ENCODE measurements around the gene GLYATL1B.
"Not testable (repeated sequence)": the region's sequence is repeated elsewhere in the genome, so short reads cannot be mapped to it uniquely, and the experiment has no call there.

GLYATL1B gene, protein sequence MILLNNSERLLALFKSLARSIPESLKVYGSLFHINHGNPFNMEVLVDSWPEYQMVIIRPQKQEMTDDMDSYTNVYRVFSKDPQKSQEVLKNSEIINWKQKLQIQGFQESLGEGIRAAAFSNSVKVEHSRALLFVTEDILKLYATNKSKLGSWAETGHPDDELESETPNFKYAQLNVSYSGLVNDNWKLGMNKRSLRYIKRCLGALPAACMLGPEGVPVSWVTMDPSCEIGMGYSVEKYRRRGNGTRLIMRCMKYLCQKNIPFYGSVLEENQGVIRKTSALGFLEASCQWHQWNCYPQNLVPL

DNA sequence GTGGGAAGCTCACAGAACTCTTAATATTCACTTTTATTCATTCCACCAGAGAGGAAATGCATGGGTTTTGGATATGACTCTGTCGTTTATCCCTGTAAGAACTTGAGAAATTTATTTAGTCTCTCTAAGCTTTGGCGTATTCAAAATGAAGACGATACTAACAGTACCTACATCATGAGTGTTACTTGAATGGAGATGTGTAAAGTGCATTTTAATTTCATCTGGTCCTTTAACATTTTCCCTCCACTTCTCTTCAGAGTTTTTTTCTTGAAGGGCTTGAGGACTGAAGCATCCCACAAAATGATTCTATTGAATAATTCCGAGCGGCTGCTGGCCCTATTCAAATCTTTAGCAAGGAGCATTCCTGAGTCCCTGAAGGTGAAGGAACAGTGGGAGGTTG lies at the start of gene GLYATL1B:
TSS of gene GLYATL1B (plus strand) at position 301 of the 400 bp plus-strand sequence. CDS start at position 301, 0 bp downstream.
- CTCF ChIA-PET = interaction anchor here (1.2 kb wide), 1 partner anchor 50 kb away, joined by 3 read pairs; no protein-coding TSS in a partner anchor
- H3K27ac ChIP-seq; DNase-seq (ENCODE audit: low spot score); POLR2A ChIA-PET (ENCODE audit: low non-redundant PET): not testable (repeated sequence)

DNA sequence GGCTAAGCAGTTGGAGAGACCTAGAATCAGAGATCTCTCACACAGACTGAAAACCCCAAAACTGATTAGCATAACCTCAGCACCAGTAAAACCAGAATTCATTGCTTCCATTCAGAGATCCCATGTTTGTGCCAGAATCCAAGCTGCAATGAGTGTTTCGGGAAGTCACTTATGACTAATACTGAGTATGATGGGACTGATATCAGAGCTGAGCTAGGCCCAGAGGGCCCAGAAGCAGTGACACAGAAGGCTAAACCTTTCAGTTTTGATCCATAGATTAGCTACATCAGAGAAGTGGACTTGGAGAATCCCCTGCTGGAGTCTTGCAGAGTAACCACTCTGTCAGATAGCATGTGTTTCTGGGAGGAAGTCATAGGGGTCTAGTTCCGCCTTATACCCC lies 49.6 kb upstream of the GLYATL1B start:
- CTCF ChIA-PET = interaction anchor here (0.6 kb wide), 1 partner anchor 976 kb away, joined by 3 read pairs; no protein-coding TSS in a partner anchor
- POLR2A ChIA-PET (ENCODE audit: low non-redundant PET); H3K27ac ChIP-seq; DNase-seq (ENCODE audit: low spot score): not testable (repeated sequence)

DNA sequence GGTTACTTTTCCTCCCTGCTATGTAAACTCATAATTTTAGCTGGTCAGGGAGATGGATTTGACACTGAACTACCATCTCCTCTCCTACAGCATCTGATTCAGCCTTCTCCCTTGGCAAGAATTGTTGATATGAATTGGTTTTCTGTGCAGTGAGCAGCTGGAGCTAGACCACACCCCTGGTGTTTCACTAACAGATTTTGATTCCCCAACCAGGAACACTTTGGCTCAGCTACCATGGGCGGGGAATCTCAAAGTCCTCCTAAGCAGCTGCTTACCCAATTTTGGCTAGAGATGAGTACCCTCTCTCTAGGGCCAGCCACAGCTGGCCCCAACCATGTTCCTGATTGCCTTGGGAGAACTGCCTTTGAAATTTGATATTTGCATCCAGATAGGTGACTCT lies 48.7 kb upstream of the GLYATL1B start:
- H3K27ac ChIP-seq; CTCF ChIA-PET; DNase-seq (ENCODE audit: low spot score); POLR2A ChIA-PET (ENCODE audit: low non-redundant PET): not testable (repeated sequence)

DNA sequence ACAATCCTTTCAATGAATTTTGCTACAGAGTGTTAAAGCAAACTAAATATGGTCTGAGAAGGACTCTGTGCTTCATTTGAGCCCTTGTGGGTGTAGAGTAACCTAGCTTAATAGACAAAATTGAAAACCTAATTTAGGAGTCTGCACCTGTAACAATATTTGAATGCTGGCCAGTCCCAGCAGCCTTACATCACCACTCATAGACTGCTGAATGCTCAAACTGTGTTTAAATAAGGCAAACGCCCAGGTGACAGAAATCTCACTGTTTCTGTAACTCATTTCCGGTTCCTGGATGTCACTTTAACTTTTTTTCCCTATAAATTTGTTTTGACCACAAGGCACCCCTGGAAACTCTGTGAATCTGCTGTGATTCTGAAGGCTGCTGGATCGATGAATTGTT lies 45.5 kb upstream of the GLYATL1B start:
- CTCF ChIA-PET = no interaction called here
- H3K27ac ChIP-seq = no peak overlapping the region
- TF ChIP-seq, protein P1, sequence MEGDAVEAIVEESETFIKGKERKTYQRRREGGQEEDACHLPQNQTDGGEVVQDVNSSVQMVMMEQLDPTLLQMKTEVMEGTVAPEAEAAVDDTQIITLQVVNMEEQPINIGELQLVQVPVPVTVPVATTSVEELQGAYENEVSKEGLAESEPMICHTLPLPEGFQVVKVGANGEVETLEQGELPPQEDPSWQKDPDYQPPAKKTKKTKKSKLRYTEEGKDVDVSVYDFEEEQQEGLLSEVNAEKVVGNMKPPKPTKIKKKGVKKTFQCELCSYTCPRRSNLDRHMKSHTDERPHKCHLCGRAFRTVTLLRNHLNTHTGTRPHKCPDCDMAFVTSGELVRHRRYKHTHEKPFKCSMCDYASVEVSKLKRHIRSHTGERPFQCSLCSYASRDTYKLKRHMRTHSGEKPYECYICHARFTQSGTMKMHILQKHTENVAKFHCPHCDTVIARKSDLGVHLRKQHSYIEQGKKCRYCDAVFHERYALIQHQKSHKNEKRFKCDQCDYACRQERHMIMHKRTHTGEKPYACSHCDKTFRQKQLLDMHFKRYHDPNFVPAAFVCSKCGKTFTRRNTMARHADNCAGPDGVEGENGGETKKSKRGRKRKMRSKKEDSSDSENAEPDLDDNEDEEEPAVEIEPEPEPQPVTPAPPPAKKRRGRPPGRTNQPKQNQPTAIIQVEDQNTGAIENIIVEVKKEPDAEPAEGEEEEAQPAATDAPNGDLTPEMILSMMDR (conservative IDR thresholded peaks at IDR 0.05; ENCODE audit: low read depth) = no peak
- DNase-seq (ENCODE audit: low spot score) = no peak
- POLR2A ChIA-PET (ENCODE audit: low non-redundant PET) = no interaction called here

DNA sequence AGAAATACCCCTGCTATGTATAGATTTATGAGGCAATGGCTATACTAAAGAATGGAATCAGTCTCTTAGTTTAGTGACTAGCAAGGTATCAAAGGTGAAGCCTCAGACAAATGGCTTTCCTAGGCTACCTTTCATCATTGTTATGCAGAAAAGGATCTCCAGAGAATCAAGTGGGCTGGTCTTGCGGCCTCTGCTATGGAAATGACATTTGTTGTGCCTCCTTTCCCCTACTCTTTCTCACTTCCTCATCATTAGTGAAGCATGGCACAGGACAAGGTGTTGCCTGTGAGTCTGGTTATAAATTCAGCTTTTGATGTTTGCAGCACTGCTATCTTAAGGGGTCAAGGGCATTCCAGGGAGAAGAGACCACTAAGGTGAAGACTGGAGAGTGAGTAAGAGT lies 34.7 kb upstream of the GLYATL1B start:
- POLR2A ChIA-PET (ENCODE audit: low non-redundant PET); CTCF ChIA-PET; DNase-seq (ENCODE audit: low spot score); H3K27ac ChIP-seq: not testable (repeated sequence)

DNA sequence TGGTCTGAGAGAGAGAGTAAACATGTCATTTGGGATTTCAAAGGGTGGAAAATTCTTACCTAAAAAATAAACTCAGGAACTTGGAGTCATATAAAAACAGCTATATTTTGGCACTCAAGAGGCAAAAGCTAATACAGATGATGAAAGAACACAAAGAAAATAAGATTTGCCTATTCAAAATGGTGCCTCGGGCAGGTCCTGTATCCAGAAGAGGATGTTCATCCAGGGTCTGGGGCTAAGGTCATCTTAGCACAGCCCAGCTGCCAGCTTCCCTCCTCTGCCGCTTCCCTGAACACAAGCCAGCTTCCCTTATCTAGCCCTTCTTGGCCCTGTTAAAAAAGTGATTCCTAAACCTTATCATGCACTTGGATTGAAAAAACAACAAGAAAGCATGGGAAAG lies 33.8 kb upstream of the GLYATL1B start:
- POLR2A ChIA-PET (ENCODE audit: low non-redundant PET); CTCF ChIA-PET; H3K27ac ChIP-seq; DNase-seq (ENCODE audit: low spot score): not testable (repeated sequence)

DNA sequence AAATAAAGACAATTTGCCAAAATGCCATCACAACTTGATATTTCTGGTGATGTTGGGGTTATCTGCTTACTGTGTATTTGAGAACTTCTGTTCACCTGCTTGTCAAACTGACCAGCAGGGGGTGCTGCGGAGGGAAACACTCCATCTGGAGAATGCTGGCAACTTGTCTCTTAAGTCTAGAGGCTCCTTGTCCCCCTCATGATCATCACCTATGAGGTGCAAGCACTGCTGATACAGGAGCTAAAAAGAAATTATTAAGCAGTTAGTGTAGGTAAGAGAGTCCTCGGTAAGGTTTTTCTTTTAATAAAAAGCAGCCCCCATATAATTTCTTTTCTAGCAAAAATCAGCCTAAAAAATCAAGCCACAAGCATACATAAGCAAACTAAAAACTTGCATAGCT lies 32.7 kb upstream of the GLYATL1B start:
- no peak for DNase-seq (ENCODE audit: low spot score)
- ChIA-PET POLR2A (ENCODE audit: low non-redundant PET) (no interaction called here), CTCF (interaction anchor here (0.5 to 0.7 kb wide), 2 partner anchors 327 to 477 kb away, joined by 3 read pairs; no protein-coding TSS in a partner anchor)
- TF ChIP-seq, protein P1 (conservative IDR thresholded peaks at IDR 0.05; ENCODE audit: low read depth) = peak; percentile 46; the same call in 1 of the 2 replicates
- H3K27ac ChIP-seq = no peak overlapping the region

DNA sequence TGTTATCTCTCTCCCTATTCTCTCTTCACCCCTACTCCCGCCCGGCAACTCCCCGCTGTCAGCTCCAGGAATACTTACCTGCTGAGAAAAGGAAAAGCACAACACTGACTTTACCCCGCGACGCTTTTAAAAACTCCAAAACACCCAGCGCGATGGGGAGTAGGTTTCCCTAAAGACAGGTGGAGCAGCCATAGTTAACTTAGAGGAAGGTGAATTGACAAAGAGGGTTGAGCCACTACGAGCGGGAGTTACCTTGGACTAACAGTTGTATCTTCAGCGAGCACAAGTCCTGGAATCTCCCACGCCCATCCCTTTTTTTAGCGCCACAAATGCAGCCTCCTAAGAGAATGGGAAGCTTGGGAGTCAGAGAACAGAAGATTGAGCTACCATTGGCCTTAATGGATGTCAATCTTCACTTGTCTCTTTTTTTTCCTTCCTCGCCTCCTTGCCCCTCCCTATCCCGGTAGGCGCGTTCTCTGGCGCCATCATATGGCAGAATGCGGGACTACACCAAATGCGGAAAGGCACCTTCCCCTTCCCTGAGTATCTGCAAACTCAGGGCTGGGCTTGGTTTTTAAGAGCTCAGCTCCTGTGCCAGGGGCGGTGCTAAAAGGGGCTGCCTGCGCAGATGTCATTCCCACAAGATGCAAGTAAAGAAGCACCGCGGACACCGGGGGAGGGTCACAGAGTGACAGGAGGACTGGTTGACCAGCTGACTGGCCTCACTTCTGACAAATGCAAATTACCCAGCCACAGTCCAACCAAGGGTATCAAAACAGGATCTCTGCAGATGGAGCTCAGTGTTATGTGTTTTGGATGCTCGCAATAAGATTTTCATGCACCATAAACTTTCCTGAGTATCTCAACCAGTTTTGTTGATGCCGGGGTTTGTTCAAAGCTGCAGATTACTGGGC lies 27.7 kb upstream of the GLYATL1B start:
- CTCF ChIA-PET = interaction anchor here (0.5 to 1.6 kb wide), 15 partner anchors 49 to 1854 kb away, joined by 3 to 7 read pairs (median 3); partner anchors contain the start of gene DTX4
- TF ChIP-seq, protein P1 (conservative IDR thresholded peaks at IDR 0.05; ENCODE audit: low read depth) = peak; percentile 65
- DNase-seq (ENCODE audit: low spot score) = peak; percentile 80
- H3K27ac ChIP-seq; POLR2A ChIA-PET (ENCODE audit: low non-redundant PET): not testable (repeated sequence)

DNA sequence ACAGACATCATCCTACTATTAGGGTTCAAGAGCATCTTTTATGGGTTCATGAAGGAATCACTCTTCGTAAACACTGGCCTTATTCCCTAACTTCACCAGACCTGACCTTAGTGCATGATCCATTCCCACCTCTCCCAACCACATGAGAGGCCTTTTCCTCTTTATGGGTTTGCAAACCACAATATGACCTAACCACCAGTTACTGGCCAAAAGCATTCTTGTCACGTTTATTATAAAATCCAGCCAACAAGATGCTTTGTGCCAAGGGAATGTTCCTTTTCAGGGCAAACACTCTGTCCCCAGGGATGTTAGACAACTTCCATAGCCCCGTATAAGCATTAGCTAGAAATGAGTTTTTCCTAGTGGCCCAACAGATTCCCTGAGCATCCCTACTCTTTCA lies 26.0 kb upstream of the GLYATL1B start:
- DNase-seq (ENCODE audit: low spot score); POLR2A ChIA-PET (ENCODE audit: low non-redundant PET); H3K27ac ChIP-seq: not testable (repeated sequence)
- CTCF ChIA-PET = interaction anchor here (1.3 to 1.6 kb wide), 2 partner anchors 76 to 111 kb away, joined by 4 read pairs; partner anchors contain the start of gene DTX4
